Measurements from ENCODE around the gene BAIAP2L2.
"Not testable (repeated sequence)": the region's sequence is repeated elsewhere in the genome, so short reads cannot be mapped to it uniquely, and the experiment has no call there.

Gene BAIAP2L2

GRCh38 chr22:38081636-38081940, 28.9 kb downstream of the BAIAP2L2 start:
- DNase-seq (ENCODE audit: low read depth), result no peak

DNA sequence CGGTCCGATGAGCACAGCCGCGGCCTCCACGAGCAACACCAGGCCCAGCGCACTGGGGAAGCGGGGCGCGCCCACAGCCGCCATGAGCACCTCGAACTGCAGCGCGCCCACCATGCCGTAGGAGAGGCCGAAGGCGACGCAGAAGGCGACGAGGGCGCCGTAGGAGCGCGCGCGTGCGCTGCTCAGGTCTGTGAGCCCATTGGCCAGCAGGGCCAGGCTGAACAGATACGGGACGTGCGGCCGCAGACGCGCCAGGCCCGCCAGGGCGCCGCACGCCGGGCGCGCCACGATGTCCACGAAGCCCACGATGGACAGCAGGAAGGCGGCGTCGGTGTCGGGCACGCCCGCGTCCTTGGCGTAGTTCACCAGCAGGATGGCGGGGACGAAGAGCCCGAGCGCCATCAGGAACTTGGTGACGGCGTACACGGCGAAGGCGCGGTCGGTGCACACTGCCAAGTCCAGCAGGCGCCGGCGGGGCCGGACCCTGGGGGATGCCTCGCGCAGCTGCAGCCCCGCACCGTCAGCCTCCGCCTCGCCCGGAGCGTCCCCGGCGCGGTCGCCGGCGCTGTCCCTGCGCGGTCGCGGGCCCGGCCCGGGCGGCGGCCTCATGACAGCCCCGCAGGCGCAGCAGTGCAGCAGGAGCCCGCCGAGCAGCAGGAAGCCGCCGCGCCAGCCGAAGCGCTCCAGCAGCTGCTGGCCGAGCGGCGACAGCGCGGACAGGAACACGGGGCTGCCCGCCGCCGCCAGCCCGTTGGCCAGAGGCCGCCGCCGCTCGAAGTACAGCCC, 29.4 kb downstream of the BAIAP2L2 start:
- no peak for DNase-seq (ENCODE audit: low read depth)

GRCh38 chr22:38080474-38080849, 30.0 kb downstream of the BAIAP2L2 start:
- DNase-seq (ENCODE audit: low read depth), result no peak

DNA sequence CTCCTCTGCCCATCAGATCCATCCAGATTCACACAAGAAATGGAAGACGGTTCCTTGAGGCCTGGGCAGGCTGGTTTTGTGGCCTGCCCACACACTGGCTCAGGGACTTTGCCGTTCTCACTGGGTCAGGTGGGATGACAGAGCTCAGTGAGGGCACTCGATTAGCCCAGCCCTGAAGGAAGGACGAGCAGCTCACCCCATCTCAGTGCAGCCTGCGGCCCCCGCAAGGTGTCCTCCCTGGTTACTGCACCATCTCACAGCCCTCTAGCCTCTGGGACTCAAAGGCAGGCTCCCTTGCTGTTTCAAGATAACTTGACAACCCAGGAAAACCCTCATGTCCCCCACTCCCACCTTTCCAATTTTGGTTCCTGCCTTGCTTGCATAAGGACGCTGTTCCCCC, 30.7 kb downstream of the BAIAP2L2 start:
- DNase-seq (ENCODE audit: low read depth), result no peak

DNA sequence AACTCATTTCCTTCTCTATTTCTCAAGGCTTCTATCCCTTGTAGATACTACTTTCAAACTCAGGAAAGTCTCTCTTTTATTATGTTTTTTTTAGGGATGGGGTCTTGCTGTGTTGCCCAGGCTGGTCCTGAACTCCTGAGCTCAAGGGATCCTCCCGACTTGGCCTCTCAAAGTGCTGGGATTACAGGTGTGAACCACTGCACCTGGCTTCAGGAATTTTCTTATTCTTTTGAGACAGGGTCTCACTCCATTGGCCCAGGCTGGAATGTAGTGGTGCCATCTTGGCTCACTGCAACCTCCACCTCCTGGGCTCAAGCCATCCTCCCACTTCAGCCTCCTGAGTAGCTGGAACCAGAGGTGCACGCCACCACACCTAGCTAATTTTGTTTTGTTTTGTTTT, 31.3 kb downstream of the BAIAP2L2 start:
- DNase-seq (ENCODE audit: low read depth), result not testable (repeated sequence)

- no peak for DNase-seq (ENCODE audit: low read depth)
These were observed 32.2 kb downstream of the BAIAP2L2 start for GRCh38 chr22:38078046-38078840.

DNA sequence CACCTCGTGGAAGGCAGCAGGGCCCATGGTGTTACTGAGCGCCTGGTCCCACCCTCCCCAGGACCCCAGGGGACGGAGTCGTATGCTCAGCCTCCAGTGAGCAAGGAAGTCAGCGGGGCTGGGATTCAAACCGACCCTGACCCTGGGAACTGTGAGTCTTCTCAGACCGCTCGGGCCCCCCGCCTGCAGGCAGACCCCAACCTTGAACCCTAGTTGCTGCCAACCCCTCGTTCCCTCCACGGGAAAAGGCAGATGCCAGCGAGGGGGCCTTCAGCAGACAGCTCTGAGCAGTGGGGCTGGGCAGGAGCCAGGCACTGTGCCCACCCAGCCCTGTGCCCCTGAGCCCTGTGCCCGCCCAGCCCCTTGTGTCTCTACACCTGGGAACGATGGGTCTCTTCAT, 32.9 kb downstream of the BAIAP2L2 start:
- DNase-seq (ENCODE audit: low read depth), result no peak

DNA sequence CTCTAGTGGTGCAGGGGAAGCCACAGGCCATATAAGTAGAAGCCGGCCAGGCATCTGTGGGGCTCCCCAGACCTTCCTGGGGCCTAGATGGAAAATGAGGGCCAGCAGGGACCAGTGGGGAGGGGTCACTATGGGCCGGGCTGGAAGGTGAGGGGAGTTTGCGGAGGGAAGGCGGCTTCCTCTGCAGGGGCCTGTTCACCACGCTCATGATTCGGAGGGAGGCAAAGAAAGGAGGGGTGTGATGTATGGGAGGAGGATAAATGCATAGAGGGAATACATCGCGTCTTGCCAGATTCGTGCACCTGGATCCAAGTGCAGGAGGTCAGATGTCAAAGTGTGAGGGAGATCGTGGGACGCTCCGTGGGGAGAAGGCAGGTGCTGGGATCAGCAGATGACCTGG, 33.4 kb downstream of the BAIAP2L2 start:
- no peak for DNase-seq (ENCODE audit: low read depth)

GRCh38 chr22:38075961-38076360, 34.5 kb downstream of the BAIAP2L2 start:
- no peak for DNase-seq (ENCODE audit: low read depth)

DNA sequence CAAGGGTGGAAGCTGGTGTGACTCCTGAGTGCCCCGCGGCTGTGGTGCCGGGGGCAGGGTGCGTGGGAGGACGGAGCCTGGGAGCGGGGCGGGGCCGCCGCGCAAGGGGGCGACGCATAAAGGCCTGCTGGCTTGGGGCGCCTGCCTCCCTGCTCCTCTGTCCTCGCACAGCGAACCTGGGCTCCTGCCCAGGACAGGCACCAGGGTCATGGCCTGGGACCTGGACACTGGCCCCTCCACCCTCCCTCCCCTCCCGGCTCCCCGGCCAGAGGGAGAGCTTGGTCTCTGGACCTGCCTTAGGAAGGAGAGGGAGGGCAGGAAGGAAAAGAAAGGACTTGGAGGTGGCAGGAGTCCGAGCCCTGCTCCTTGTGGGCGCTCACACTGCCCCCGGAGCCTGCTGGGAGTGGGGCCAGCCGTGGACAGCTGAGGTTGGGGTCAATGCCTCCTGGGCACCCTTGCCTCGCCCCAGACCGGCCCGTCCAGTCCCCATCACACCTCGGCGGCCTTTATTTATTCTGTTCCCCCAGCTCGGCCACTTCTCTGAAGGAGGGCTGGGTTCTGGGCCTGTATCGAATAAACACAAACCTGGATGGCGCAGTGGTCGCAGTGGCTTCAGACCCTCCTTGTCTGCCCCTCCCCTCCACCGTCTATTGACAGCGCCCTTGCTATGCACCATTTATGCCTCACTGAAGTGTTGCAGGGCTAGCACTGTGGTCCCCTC, 35.2 kb downstream of the BAIAP2L2 start:
- no peak for DNase-seq (ENCODE audit: low read depth)

GRCh38 chr22:38074181-38075104, 36.0 kb downstream of the BAIAP2L2 start:
- no peak for DNase-seq (ENCODE audit: low read depth)

DNA sequence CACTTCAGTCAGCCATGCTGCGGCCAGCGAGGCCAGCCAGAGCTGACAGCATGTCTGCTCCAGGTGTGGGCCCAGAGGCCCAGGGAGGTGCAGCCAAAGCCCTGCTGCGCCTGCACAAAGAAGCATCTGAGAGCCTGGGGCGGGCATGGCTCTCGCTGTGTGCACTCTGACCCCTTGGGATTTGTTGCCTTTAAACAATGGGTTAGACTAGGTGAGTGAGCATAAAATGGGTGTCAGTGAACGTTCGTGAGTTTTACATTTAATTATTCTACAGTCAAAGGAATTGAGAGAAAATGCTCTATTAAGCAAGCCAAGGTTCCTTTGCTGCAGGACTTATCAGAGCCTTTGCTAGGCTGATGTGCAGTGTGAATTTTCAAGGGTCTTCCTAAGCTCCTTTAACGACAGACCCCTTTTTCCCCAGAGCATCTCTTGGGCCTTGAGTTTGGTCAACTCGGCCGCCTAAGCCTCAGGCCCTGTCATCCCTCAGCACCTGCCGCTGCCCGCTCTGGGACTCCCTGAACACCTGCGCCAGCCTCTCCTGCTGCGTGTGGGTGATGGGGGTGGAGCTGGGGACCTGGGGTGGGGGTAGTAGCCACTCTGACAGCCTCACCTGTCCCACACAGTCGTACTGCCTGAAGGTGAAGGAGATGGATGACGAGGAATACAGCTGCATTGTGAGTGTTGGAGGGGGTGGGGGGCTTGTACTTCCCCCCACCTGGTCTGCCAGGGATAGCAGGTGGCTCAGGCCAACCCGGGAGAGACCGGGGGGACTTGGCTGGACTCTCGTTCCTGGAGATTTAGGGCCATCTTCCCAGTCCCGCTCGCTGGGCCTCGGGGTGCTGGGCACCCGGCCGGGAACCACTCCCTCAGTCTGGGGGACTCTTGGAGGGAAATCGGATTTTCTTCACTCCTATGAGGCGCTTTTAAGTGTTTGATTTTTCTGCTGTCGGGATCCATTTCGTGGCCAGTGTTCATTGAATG, 37.0 kb downstream of the BAIAP2L2 start:
- no peak for DNase-seq (ENCODE audit: low read depth)

GRCh38 chr22:38072322-38073149, 37.9 kb downstream of the BAIAP2L2 start:
- DNase-seq (ENCODE audit: low read depth), result no peak

GRCh38 chr22:38071421-38072321, 38.8 kb downstream of the BAIAP2L2 start:
- DNase-seq (ENCODE audit: low read depth), result no peak

DNA sequence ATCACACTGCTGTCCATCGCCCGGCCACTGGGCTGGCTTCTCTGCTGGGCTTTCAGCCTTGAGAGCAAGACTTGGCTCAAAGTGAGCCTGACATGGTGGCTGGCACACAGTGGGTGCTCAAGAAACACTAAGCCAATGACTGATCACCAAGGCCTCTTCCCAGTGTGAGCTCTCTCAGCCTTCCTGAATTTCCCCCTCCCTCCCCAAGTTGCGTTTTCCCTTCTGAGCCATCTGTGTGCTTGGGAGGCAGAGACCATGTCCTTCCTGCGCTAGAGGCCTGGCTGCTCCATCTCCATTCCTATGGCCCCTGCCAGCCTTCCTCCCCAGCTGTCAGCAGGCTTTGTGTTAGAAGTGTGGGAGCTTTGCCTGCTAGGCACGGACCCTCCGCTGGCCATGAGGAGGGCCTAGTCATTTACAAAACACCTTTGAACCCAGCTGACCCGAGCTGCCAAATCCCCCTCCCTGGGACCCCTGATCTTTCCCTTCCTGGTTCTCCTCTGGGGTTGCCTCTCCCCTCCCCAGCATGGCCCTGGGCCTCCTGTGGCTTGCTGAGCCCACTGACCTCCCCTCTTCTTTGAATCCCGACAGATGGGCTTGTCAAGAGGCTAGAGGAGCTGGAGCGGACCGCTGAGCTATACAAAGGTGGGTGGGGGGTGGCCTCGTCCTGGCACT, 40.1 kb downstream of the BAIAP2L2 start:
- DNase-seq (ENCODE audit: low read depth), result no peak

GRCh38 chr22:38069372-38070249, 40.9 kb downstream of the BAIAP2L2 start:
- DNase-seq (ENCODE audit: low read depth), result no peak
